Measurements from ENCODE around the gene SPOCK2.

Gene SPOCK2

GRCh38 chr10:72011468-72011867, 76.9 kb downstream of the SPOCK2 start:
- no peak for DNase-seq (ENCODE audit: low spot score)

GRCh38 chr10:72011016-72011415, 77.3 kb downstream of the SPOCK2 start:
- no peak for DNase-seq (ENCODE audit: low spot score)

- DNase-seq (ENCODE audit: low spot score), result no peak
These were observed 77.9 kb downstream of the SPOCK2 start for GRCh38 chr10:72010234-72010973.

- DNase-seq (ENCODE audit: low spot score), result no peak
These were observed 78.8 kb downstream of the SPOCK2 start for GRCh38 chr10:72009425-72010081.

- no peak for DNase-seq (ENCODE audit: low spot score)
These were observed 79.3 kb downstream of the SPOCK2 start for GRCh38 chr10:72009051-72009424.

Data from hematopoietic multipotent progenitor cell treated with erythropoietin and hydrocortisone succinate and interleukin-3 and kit ligand, for 15 days (in vitro differentiated cells).